HepG2 (cell line): ENCODE data around the gene TMEM151A. TPM values are rescaled to one million over a fixed set of nuclear protein-coding genes. Genes with fewer than 3 reads are reported as not detected.

Experiments
- CENPBD1 ChIP-seq: sonication (generic); formaldehyde crosslinking; IDR thresholded peaks from 2 replicates; pipeline ENCODE4 v1.8.0; 2022; ENCODE audit warnings: missing genetic modification reagents, low read depth, mild to moderate bottlenecking, borderline replicate concordance
- PHB2 ChIP-seq: fragments of 450-650 bp; IDR thresholded peaks from 2 replicates; pipeline ENCODE4 v1.6.1; 2018; ENCODE audit not compliant: partially characterized antibody
- ZBTB46 ChIP-seq: sonication (generic); formaldehyde crosslinking; IDR thresholded peaks from 2 replicates; pipeline ENCODE4 v1.4.0; 2020; ENCODE audit warnings: mild to moderate bottlenecking, missing genetic modification reagents, borderline replicate concordance
- ZNF30 ChIP-seq: sonication (generic); formaldehyde crosslinking; IDR thresholded peaks from 2 replicates; pipeline ENCODE4 v1.5.0; 2020; ENCODE audit warnings: mild to moderate bottlenecking, missing genetic modification reagents
- ZNF510 ChIP-seq: sonication (generic); formaldehyde crosslinking; IDR thresholded peaks from 2 replicates; pipeline ENCODE4 v1.4.0; 2020; ENCODE audit warnings: low read depth, mild to moderate bottlenecking, missing genetic modification reagents
- ZNF616 ChIP-seq: sonication (generic); formaldehyde crosslinking; IDR thresholded peaks from 2 replicates; pipeline ENCODE4 v1.5.0; 2020; ENCODE audit warnings: low read depth, mild to moderate bottlenecking, missing genetic modification reagents
- ZNF619 ChIP-seq: sonication (generic); formaldehyde crosslinking; IDR thresholded peaks from 2 replicates; pipeline ENCODE4 v1.4.0; 2020; ENCODE audit warnings: mild to moderate bottlenecking, missing genetic modification reagents
- ZNF646 ChIP-seq: sonication (generic); formaldehyde crosslinking; IDR thresholded peaks from 2 replicates; pipeline ENCODE4 v1.9.0; 2021; ENCODE audit warnings: mild to moderate bottlenecking, missing genetic modification reagents
- ZNF652 ChIP-seq: IDR thresholded peaks from 2 replicates; pipeline ENCODE4 v1.6.1; 2016; ENCODE audit warnings: low read depth, borderline replicate concordance
- ZNF891 ChIP-seq: sonication (generic); formaldehyde crosslinking; IDR thresholded peaks from 2 replicates; pipeline ENCODE4 v1.5.0; 2020; ENCODE audit warnings: mild to moderate bottlenecking, missing genetic modification reagents
- polyA plus RNA-seq, 8 experiments: library from polyadenylated mRNA; depleted of rRNA in 3 of 8; stranded (reverse) in 7 of 8; unstranded in 1 of 8; fragments of >200 nt; fragmentation: Illumina TruSeq in 4 of 8; extraction: Trizol in 4 of 8; gene quantifications; 2 replicates each; pipeline versions ENCODE4 v1.2.1 to v1.2.3, GENCODE V29; 2011 to 2016; ENCODE audit warnings: low read depth in 4 of 8, missing spikeins in 1 of 8, mixed read lengths in 1 of 8; ENCODE audit not compliant: insufficient read depth in 1 of 8
- total RNA-seq, 5 experiments: library from RNA; depleted of rRNA; stranded (reverse); fragments of >200 nt; fragmentation: Illumina TruSeq; extraction: Trizol; gene quantifications; 2 replicates each; pipeline ENCODE4 v1.2.3, GENCODE V29; 2016; ENCODE audit warnings: low read depth in 1 of 5

TMEM151A gene
- total and polyA plus RNA-seq, 2 of the 13 experiments (the other 11 are each of a cell fraction or from before 2014, with no cell fraction given) = 0.18 to 0.33 TPM

GRCh38 chr11:66327171-66328030 lies 35.7 kb downstream of the TMEM151A start (continued):
- TF ChIP-seq ZBTB46 (no peak), ZNF646 (CRISPR knock-in tag) (peak; percentile 91), CENPBD1 (CRISPR knock-in tag) (no peak), ZNF619 (CRISPR knock-in tag) (no peak), PHB2 (no peak), ZNF652 (CRISPR knock-in tag) (no peak), ZNF616 (CRISPR knock-in tag) (no peak), ZNF510 (CRISPR knock-in tag) (no peak), ZNF891 (CRISPR knock-in tag) (no peak), ZNF30 (CRISPR knock-in tag) (no peak)
- TF ChIP-seq, all 625 proteins: peak for 9
